GM21390 (cell line): ENCODE measurements around the gene GOLGA8O.
"Not testable (repeated sequence)": the region's sequence is repeated elsewhere in the genome, so short reads cannot be mapped to it uniquely, and the experiment has no call there.

Experiments
- ATAC-seq: cut with Tn5 transposase; IDR thresholded peaks from one replicate; pipeline ENCODE4 v1.9.1; 2021; ENCODE audit not compliant: unreplicated experiment

GOLGA8O gene

GRCh38 chr15:32455534-32455933 lies at the start of gene GOLGA8O:
TSS of gene GOLGA8O (minus strand) at chr15:32455634. CDS start at chr15:32455536, 98 bp downstream.
- ATAC-seq = not testable (repeated sequence)

GRCh38 chr15:32504152-32504811 lies 48.8 kb upstream of the GOLGA8O start:
- not testable (repeated sequence) for ATAC-seq

GRCh38 chr15:32502946-32503345 lies 47.5 kb upstream of the GOLGA8O start:
- ATAC-seq = not testable (repeated sequence)

- ATAC-seq = not testable (repeated sequence)
These were observed 37.3 kb upstream of the GOLGA8O start for GRCh38 chr15:32492768-32493167.

GRCh38 chr15:32486474-32486873 lies 31.0 kb upstream of the GOLGA8O start:
- ATAC-seq = not testable (repeated sequence)

- ATAC-seq = not testable (repeated sequence)
These were observed 27.9 kb upstream of the GOLGA8O start for GRCh38 chr15:32483377-32483776.

- ATAC-seq = not testable (repeated sequence)
These were observed 26.2 kb upstream of the GOLGA8O start for GRCh38 chr15:32481683-32482082.

GRCh38 chr15:32468076-32468475 lies 12.6 kb upstream of the GOLGA8O start:
- ATAC-seq = not testable (repeated sequence)

- not testable (repeated sequence) for ATAC-seq
These were observed 14.9 kb downstream of the GOLGA8O start for GRCh38 chr15:32440445-32440977.

GRCh38 chr15:32434102-32434963 lies 21.1 kb downstream of the GOLGA8O start:
- not testable (repeated sequence) for ATAC-seq

GRCh38 chr15:32427635-32428034 lies 27.8 kb downstream of the GOLGA8O start:
- not testable (repeated sequence) for ATAC-seq

- ATAC-seq = not testable (repeated sequence)
These were observed 28.9 kb downstream of the GOLGA8O start for GRCh38 chr15:32426511-32426910.

GRCh38 chr15:32407903-32408302 lies 47.5 kb downstream of the GOLGA8O start:
- ATAC-seq = not testable (repeated sequence)

- not testable (repeated sequence) for ATAC-seq
These were observed 52.2 kb downstream of the GOLGA8O start, which contains the start of gene GOLGA8K for GRCh38 chr15:32403192-32403591. TSS of gene GOLGA8K (minus strand) at chr15:32403292. CDS start at chr15:32403194, 98 bp downstream.

GRCh38 chr15:32396522-32396921 lies 58.9 kb downstream of the GOLGA8O start:
- ATAC-seq = not testable (repeated sequence)
